ENCODE data around the gene DRC3.

DNA sequence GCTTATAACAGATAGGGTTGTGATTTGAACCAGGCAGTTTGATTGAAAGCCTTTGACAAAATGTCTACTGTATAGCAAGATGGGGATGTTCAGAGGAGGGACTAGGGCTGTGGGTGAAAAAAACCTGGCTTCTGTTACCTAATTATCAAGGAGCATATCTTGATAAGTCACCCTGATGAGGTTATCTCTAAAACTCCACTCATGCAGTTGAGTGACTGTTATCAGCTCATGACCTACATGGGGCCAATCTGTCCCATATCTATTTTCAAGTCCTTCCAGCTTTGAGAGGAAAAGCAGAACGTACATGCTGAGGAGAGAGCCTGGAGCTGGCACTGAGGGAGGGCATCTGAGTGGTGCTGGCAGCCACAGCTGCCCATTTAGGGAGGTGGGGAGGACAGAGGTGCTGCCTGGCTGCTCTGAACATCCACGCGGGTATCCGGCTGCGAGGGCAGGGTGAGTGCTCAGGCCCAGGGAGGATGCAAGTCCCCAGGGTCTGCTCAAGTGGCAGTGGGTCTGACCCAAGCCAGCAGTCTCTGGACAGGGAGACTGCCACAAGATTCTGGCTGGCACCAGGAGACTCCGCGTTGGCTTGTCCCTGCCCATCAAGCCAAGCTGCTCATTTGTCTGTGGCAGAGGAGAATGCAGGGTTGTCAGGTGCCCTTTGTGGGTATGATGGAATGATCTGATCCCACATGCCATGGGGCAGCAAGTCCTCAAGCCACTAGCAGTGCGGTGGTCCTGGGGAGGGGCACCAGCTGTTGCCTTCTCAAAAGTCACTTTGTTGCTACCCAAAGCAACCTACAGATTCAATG is 37.2 kb downstream of the DRC3 start:
- TF ChIP-seq, protein P1, sequence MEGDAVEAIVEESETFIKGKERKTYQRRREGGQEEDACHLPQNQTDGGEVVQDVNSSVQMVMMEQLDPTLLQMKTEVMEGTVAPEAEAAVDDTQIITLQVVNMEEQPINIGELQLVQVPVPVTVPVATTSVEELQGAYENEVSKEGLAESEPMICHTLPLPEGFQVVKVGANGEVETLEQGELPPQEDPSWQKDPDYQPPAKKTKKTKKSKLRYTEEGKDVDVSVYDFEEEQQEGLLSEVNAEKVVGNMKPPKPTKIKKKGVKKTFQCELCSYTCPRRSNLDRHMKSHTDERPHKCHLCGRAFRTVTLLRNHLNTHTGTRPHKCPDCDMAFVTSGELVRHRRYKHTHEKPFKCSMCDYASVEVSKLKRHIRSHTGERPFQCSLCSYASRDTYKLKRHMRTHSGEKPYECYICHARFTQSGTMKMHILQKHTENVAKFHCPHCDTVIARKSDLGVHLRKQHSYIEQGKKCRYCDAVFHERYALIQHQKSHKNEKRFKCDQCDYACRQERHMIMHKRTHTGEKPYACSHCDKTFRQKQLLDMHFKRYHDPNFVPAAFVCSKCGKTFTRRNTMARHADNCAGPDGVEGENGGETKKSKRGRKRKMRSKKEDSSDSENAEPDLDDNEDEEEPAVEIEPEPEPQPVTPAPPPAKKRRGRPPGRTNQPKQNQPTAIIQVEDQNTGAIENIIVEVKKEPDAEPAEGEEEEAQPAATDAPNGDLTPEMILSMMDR (IDR thresholded peaks at IDR 0.05) = no peak
- TF ChIP-seq POLR2A (IDR thresholded peaks at IDR 0.05) = no peak
